Common myeloid progenitor, CD34-positive (primary cell): ENCODE results near the gene EFCAB8. TPM values are rescaled to one million over a fixed set of nuclear protein-coding genes. Genes with fewer than 3 reads are reported as not detected.
A peak's percentile ranks its signal among the peaks of the same experiment; 100 is the strongest.

Source experiments
- CTCF ChIA-PET: fragments of 350-600 bp; sonication (Branson Sonifier 250); formaldehyde crosslinking; loops from one replicate; lab custom pipeline; 2021; ENCODE audit warnings: antibody characterized with exemption; lab: Charles Lee
- POLR2A ChIA-PET: fragments of 350-600 bp; sonication (Branson Sonifier 250); formaldehyde crosslinking; loops from one replicate; lab custom pipeline; 2021; ENCODE audit warnings: antibody characterized with exemption; lab: Charles Lee
- DNase-seq, 3 donors: peaks; one replicate each; pipeline versions ENCODE4 v3.0.0 to v3.0.0-alpha.2; 2013
- H3K27ac ChIP-seq, 2 experiments: 1 replicate in 1 of 2; 2 replicates in 1 of 2; pipeline ENCODE4 v1.7.0; 2013; ENCODE audit warnings: inconsistent platforms in 2 of 2, low read length in 2 of 2, mild to moderate bottlenecking in 2 of 2, low read depth in 1 of 2, moderate library complexity in 1 of 2; ENCODE audit not compliant: severe bottlenecking in 2 of 2, insufficient read depth in 1 of 2, poor library complexity in 1 of 2
- H3K27me3 ChIP-seq, 5 experiments: replicated peaks in 2 of 5; 1 replicate in 3 of 5; 2 replicates in 2 of 5; pipeline versions ENCODE4 v1.6.1 to v1.7.0; 2013; ENCODE audit warnings: low read length in 4 of 5, mild to moderate bottlenecking in 2 of 5, moderate library complexity in 2 of 5, inconsistent platforms in 1 of 5; ENCODE audit not compliant: insufficient read depth in 5 of 5, control insufficient read depth in 4 of 5
- H3K36me3 ChIP-seq, 4 experiments: 1 replicate in 2 of 4; 2 replicates in 2 of 4; pipeline versions ENCODE4 v1.6.1 to v1.7.0; 2013; ENCODE audit warnings: low read length in 3 of 4, control low read depth in 1 of 4, mild to moderate bottlenecking in 1 of 4; ENCODE audit not compliant: control insufficient read depth in 4 of 4, insufficient read depth in 4 of 4
- H3K4me1 ChIP-seq, 4 experiments: 1 replicate in 3 of 4; 2 replicates in 1 of 4; pipeline versions ENCODE4 v1.6.1 to v1.7.1; 2013; ENCODE audit warnings: low read length in 3 of 4, mild to moderate bottlenecking in 3 of 4, control low read depth in 1 of 4, inconsistent platforms in 1 of 4, moderate library complexity in 1 of 4; ENCODE audit not compliant: control insufficient read depth in 4 of 4, insufficient read depth in 4 of 4; ENCODE audit errors: control extremely low read depth in 1 of 4
- H3K4me3 ChIP-seq, 7 experiments: 1 replicate in 4 of 7; 2 replicates in 3 of 7; pipeline versions ENCODE4 v1.5.1 to v1.7.0; 2013; ENCODE audit warnings: mild to moderate bottlenecking in 7 of 7, low read length in 6 of 7, moderate library complexity in 6 of 7, inconsistent platforms in 2 of 7, low read depth in 2 of 7, control low read depth in 1 of 7; ENCODE audit not compliant: insufficient read depth in 4 of 7, control insufficient read depth in 1 of 7; ENCODE audit errors: extremely low read depth in 1 of 7
- H3K9me3 ChIP-seq, 5 experiments: 1 replicate in 4 of 5; 2 replicates in 1 of 5; pipeline versions ENCODE4 v1.6.1 to v1.7.1; 2013; ENCODE audit warnings: low read length in 4 of 5, mild to moderate bottlenecking in 2 of 5, inconsistent platforms in 1 of 5, low read depth in 1 of 5, moderate library complexity in 1 of 5; ENCODE audit not compliant: control insufficient read depth in 4 of 5, insufficient read depth in 2 of 5; ENCODE audit errors: control extremely low read depth in 1 of 5
- WGBS: methylation state at CpG from one replicate; pipeline ENCODE4 v1.1.5; 2013; ENCODE audit not compliant: insufficient coverage; 5-methylcytosine and 5-hydroxymethylcytosine counted together
- polyA plus RNA-seq: library from polyadenylated mRNA; unstranded; fragments of 120-200 nt; gene quantifications from one replicate; pipeline ENCODE4 v1.2.1, GENCODE V29; 2013

Gene EFCAB8, protein sequence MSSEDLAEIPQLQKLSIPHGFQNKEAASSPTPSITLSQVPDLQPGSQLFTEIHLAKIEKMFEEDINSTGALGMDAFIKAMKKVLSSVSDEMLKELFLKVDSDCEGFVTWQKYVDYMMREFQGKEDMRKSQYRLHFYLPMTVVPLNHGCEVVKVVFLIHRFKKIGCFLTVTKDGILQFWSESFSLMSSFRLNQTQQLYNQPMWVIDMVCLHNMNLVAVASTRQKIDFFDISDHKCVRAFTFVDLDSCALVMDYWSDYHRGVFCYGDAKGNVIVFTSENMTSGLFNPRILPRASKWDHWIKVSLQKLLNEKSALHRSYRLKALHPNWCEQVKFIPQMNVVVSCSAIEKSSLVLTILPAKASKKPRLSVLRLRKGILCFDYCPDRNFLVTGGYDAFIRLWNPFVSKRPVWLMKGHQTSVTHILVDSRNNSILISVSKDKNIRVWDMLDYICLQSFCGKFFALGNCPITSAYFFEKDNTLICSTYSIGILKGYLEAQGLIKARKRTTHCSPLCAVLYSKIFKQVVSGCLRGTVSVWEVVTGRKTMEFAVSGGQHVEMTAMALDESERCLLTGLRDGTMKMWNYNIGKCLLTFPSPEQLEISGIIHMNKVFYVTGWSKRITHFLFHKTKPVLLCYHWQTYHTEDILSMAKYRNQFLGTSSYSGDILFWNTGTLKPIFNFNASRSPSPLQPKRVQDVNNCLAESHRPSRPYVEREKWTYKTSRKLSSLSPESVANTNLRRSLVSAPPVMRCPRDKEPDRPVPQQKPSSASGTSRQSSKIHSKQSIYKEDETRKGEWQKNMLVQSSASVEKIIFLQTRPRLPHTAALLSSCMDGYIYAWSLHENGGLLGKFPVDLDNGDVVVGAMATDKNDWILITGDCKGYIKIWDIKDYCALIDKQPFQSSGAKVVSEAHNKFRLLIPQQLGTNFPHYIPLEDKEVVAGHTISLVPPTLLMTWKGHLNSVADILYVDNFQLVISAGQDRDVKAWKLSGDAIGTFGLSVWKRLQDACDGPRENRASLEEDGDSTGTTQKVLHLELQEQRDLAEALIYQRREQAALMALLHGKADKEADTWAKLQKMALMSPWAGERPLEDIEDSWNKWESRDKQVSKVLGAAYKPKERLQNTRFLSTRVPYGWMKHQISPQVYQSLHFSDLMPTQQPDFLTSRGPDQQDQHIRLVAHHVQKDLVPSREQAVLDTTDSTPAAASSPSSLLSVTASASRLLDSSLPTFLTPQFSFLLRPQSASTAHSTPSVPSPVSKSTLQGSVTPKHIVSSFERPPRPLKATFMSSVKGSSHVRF
- polyA plus RNA-seq: 0.01 TPM

DNA sequence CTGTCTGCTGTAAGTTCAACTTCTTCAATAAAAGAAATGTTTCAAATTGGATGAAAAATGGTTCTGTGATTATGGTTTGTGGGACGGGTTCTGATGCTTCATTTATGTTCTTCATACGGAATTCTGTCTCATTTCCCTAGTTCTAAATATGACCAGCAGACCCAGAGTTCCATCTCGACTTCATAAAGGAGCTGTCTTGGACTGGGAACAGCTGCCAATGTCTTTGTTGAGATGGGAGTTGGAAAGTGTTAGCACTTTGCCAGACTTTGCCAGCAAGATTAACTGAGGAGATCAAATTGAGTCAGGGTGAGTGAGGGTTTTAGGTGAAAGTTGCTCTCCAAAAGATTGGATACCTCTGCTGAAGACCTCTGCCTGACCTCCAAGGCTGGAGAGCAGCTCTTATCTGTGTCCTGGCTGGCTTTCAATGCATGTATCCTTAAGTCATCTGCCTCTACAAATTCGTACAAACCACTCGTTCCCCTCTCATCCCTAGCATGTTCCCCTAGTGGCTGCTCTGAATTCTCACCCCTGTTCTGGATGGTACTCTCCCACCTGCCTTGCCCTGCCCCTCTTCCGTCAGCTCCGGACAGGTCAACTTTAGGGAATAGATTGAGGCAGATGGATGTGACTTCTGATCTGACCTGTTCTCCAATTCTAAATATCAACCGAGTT, at the start of gene EFCAB8:
TSS of gene EFCAB8 (plus strand) at position 223 of the 672 bp plus-strand sequence. CDS start 4,870 bp downstream, outside the sequence.
- Histone ChIP-seq H3K27ac (no peak within 1 kb of the TSS), H3K4me1 (peaks cover 0 to 7% (median 0%) of the 10 kb centered on the region in 4 experiments), H3K27me3 (no peaks in the 10 kb centered on the region), H3K9me3 (no peaks in the 10 kb centered on the region), H3K4me3 (no peak within 1 kb of the TSS), H3K36me3 (peaks cover 4 to 20% (median 10%) of the 10 kb centered on the region in 4 experiments)
- no peak for DNase-seq
- WGBS: 89% methylated on average over 6 of the region's 8 CpGs
- CTCF ChIA-PET: no interaction called here
- POLR2A ChIA-PET: no interaction called here

DNA sequence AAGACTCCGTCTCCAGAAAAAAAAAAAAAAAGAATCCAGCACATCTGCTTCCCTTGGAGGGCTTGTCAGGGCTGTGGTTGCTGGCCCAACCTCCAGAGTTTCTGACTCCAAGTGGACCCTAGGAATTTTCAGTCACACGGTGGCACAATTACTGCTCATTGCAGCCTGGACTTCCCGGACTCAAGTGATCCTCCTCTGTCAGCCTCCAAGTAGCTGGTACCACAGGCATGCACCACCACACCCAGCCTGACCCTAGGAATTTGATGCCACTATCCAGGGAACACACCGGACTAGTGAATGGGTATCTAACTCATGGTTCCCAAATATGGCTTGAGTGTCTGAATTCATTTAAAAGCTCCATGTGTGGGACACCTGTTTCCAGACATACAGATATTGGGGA, 48.8 kb upstream of the EFCAB8 start:
- Histone ChIP-seq H3K4me3 (no peak overlapping the region), H3K27me3 (no peaks in the 10 kb centered on the region), H3K9me3 (no peaks in the 10 kb centered on the region), H3K36me3 (peaks cover 10 to 61% (median 38%) of the 10 kb centered on the region in 4 experiments), H3K27ac (no peak overlapping the region), H3K4me1 (no peaks in the 10 kb centered on the region)
- ChIA-PET CTCF (interaction anchor here (0.6 to 1.0 kb wide), 2 partner anchors 18 to 1061 kb away, joined by 3 read pairs; no protein-coding TSS in a partner anchor), POLR2A (no interaction called here)
- 93% methylated on average over 4 of the region's 4 CpGs for WGBS
- DNase-seq: no peak

DNA sequence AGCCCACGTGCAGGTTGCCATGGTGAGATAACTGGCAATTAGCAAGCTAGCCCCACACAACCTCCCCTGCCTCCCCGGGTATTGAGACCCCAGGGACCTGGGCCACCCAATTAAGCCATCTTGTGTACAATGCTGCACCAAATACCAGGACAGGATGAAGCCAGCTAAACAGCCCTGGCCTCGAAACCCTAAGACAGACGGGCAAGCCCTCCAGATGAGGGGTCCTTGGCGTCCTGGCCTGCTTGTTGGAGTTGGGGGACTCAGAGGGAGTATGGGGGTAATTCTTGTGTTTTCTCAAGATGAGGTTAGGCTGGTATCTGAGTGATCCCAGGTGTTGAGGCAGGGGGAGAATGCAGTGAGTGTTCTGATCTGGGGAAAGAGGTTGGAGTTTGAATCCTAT, 47.8 kb upstream of the EFCAB8 start:
- H3K27ac ChIP-seq: no peak overlapping the region
- peaks cover 7 to 51% (median 30%) of the 10 kb centered on the region in 4 experiments for H3K36me3 ChIP-seq
- H3K27me3 ChIP-seq: no peaks in the 10 kb centered on the region
- ChIA-PET POLR2A (no interaction called here), CTCF (no interaction called here)
- no peaks in the 10 kb centered on the region for H3K4me1 ChIP-seq
- H3K9me3 ChIP-seq: no peaks in the 10 kb centered on the region
- DNase-seq: no peak
- 100% methylated on average over 1 of the region's 5 CpGs for WGBS
- H3K4me3 ChIP-seq: no peak overlapping the region

- 86% methylated on average over 1 of the region's 6 CpGs for WGBS
- no peaks in the 10 kb centered on the region for H3K9me3 ChIP-seq
- H3K36me3 ChIP-seq: peaks cover 0 to 41% (median 24%) of the 10 kb centered on the region in 4 experiments
- no peak for DNase-seq
- H3K27me3 ChIP-seq: no peaks in the 10 kb centered on the region
- ChIA-PET POLR2A (no interaction called here), CTCF (interaction anchor here (1.1 kb wide), 1 partner anchor 22 kb away, joined by 3 read pairs; no protein-coding TSS in a partner anchor)
- H3K4me3 ChIP-seq: no peak overlapping the region
- H3K4me1 ChIP-seq: no peaks in the 10 kb centered on the region
- no peak overlapping the region for H3K27ac ChIP-seq
Observed at GRCh38 chr20:32811886-32812285, 46.8 kb upstream of the EFCAB8 start.

DNA sequence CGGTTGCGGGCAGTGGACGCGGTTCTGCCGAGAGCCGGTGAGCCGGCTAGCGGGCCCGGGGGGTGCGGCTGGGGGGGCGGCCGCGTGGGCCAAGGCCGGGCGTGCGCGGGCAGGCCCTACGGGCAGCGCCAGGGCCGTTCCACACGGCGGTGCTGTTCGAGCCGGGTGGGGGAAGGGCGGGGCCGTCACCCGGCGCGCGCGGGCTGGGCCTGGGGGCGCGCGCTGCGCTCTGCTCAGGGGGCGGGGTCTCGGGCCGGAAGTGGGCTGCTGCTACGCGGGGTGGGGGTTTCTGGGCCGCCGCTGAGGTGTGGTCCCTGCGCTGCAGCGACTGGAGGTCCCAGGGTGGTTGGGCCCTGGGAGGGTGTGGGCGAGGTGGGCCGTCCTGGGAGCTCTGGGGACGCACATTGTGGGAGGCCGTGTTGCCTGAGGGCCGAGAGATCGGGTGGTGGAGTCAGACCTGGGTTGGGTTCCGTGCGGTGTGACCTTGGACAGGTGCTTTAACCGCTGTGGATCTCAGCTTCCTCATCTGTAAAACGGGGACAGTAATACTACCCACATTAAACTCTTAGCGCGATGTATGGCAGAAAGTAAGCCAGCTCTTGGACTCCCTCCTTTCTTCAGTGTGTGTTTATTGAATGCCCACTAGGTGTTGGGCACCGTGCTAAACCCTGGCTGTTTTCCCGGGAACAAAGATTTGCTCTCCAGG, 38.6 kb upstream of the EFCAB8 start:
- H3K4me1 ChIP-seq: peaks cover 3 to 43% (median 20%) of the 10 kb centered on the region in 4 experiments
- no peaks in the 10 kb centered on the region for H3K27me3 ChIP-seq
- peaks cover 0 to 3% (median 0%) of the 10 kb centered on the region in 4 experiments for H3K36me3 ChIP-seq
- peak overlapping the region; percentile 80 to 87 for H3K27ac ChIP-seq
- POLR2A ChIA-PET: interaction anchor here (0.9 to 1.0 kb wide), 2 partner anchors 22 to 147 kb away, joined by 3 read pairs; no protein-coding TSS in a partner anchor
- H3K9me3 ChIP-seq: no peaks in the 10 kb centered on the region
- 2% methylated on average over 38 of the region's 58 CpGs for WGBS
- CTCF ChIA-PET: interaction anchor here (1.1 to 2.0 kb wide), 3 partner anchors 17 to 146 kb away, joined by 3 to 5 read pairs (median 4); partner anchors contain the start of gene C20orf203
- peak; percentile 72 to 89 (median 75) for DNase-seq
- H3K4me3 ChIP-seq: peak overlapping the region; percentile 57 to 95 (median 86)
